ENCODE measurements around the gene ADGRG6.

ADGRG6 gene

DNA sequence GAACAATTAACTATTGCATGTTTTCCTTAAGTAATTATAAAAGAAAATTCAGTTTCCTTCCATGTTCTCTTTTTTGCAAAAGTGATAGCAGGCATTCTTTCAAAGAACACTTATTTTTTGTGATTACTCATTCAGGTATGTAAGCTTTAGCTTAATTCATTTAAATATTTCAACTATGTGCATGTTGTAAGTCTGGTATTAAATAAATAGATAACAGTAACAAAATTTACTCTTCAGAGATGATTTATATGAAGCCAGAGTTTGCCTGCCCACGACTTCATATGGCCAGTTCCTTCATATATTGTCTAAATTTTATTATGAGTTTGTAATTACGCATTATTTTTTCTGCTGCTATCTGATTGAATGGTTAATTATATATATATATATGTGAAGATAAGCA, 110.9 kb downstream of the ADGRG6 start:
- Histone ChIP-seq H3K27ac (ENCODE audit: insufficient read depth, low read length, poor library complexity, severe bottlenecking) (no peak overlapping the region), H3K4me1 (ENCODE audit: control insufficient read depth, insufficient read depth, low read length, poor library complexity, severe bottlenecking) (peaks cover 3% of the 10 kb centered on the region), H3K9me3 (ENCODE audit: control insufficient read depth, low read length) (no peaks in the 10 kb centered on the region), H3K4me3 (ENCODE audit: insufficient read depth, low read depth, low read length, poor library complexity, severe bottlenecking) (no peak overlapping the region), H3K27me3 (replicated peaks; ENCODE audit: control insufficient read depth, insufficient read depth, low read length, poor library complexity, severe bottlenecking) (peaks cover 3% of the 10 kb centered on the region), H3K36me3 (ENCODE audit: control insufficient read depth, insufficient read depth, low read length) (no peaks in the 10 kb centered on the region)
- DNase-seq, result no peak

DNA sequence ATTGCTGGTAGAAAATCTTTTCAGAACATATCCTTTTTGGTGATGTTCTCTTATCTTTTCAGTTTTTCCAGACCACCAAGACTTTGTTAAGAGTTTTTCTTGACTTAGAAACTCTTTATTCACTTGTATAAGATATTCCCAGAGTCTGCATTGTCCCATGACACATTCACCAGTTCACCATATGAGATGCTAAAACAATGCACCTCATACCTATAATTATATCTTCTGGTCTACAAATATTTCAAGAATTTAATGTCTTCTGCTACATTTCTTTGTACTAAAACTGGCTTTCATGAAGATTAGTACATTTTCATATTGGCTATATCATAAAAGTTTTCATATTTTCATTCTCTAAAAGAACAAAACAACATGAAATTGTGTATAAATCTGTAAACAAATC, 111.3 kb downstream of the ADGRG6 start:
- no peak for DNase-seq
- H3K27ac ChIP-seq (ENCODE audit: insufficient read depth, low read length, poor library complexity, severe bottlenecking), result no peak overlapping the region

DNA sequence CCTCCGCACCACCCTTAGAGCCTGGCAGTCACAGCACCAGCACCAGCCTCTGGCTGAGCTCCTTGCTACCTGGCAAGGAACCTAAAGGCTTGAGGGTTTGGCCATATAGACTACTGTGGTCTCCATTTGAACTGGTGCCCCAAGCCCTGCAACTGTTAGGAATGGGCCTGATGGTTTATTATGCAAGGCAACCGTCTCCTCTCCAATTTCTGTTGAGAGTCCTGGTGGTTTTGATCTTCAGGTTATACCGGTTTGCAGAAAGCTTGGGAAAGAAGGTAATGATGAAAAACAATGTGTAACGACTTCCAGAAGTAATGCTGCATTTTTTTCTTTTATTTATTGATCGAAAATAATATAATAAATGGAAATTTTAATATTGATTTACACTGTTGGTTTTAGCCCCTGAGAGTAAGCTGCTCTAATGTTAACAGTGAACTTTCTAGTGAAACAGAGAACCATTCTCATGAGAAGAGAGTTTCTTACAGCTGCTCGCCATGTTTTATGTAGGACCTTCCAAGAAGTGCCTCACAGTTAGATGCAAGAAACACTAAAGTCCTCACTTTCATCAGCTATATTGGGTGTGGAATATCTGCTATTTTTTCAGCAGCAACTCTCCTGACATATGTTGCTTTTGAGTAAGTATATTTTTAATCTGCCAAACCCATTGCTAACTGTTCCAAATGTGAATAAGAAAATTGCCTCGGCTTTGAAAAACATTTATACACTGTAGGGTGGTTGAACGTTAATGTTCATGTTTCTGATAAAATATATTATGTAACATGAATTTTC, 112.8 kb downstream of the ADGRG6 start:
- Histone ChIP-seq H3K4me3 (ENCODE audit: insufficient read depth, low read depth, low read length, poor library complexity, severe bottlenecking) (no peak overlapping the region), H3K27me3 (replicated peaks; ENCODE audit: control insufficient read depth, insufficient read depth, low read length, poor library complexity, severe bottlenecking) (peaks cover 3% of the 10 kb centered on the region), H3K9me3 (ENCODE audit: control insufficient read depth, low read length) (no peaks in the 10 kb centered on the region), H3K36me3 (ENCODE audit: control insufficient read depth, insufficient read depth, low read length) (no peaks in the 10 kb centered on the region), H3K4me1 (ENCODE audit: control insufficient read depth, insufficient read depth, low read length, poor library complexity, severe bottlenecking) (no peaks in the 10 kb centered on the region), H3K27ac (ENCODE audit: insufficient read depth, low read length, poor library complexity, severe bottlenecking) (no peak overlapping the region)
- no peak for DNase-seq

More for the DNA sequence above, 111.3 kb downstream of the ADGRG6 start:
- Histone ChIP-seq H3K4me3 (ENCODE audit: insufficient read depth, low read depth, low read length, poor library complexity, severe bottlenecking) (no peak overlapping the region), H3K36me3 (ENCODE audit: control insufficient read depth, insufficient read depth, low read length) (no peaks in the 10 kb centered on the region), H3K27me3 (replicated peaks; ENCODE audit: control insufficient read depth, insufficient read depth, low read length, poor library complexity, severe bottlenecking) (peaks cover 3% of the 10 kb centered on the region), H3K4me1 (ENCODE audit: control insufficient read depth, insufficient read depth, low read length, poor library complexity, severe bottlenecking) (peaks cover 2% of the 10 kb centered on the region), H3K9me3 (ENCODE audit: control insufficient read depth, low read length) (no peaks in the 10 kb centered on the region)

DNA sequence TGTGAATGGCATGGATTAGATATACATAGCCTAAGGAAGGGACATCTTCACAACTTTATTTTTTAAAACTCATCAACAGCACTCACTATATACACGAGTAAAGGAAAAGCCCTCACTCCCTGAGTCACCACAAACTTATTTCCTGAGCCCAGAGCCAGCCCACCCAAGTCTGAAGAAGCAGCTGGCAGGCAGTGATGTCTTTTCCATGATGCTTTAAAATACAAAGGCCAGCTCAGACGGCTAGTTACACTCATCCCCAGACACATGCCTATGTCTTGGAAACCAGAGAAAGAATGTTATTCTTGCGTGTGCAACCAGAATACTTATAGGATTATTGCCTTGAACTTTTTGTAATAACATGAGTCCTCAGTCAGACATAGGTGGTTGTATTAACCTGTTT, 114.4 kb downstream of the ADGRG6 start:
- Histone ChIP-seq H3K36me3 (ENCODE audit: control insufficient read depth, insufficient read depth, low read length) (no peaks in the 10 kb centered on the region), H3K27me3 (replicated peaks; ENCODE audit: control insufficient read depth, insufficient read depth, low read length, poor library complexity, severe bottlenecking) (peaks cover 3% of the 10 kb centered on the region), H3K9me3 (ENCODE audit: control insufficient read depth, low read length) (no peaks in the 10 kb centered on the region), H3K4me3 (ENCODE audit: insufficient read depth, low read depth, low read length, poor library complexity, severe bottlenecking) (no peak overlapping the region), H3K27ac (ENCODE audit: insufficient read depth, low read length, poor library complexity, severe bottlenecking) (no peak overlapping the region), H3K4me1 (ENCODE audit: control insufficient read depth, insufficient read depth, low read length, poor library complexity, severe bottlenecking) (no peaks in the 10 kb centered on the region)
- DNase-seq, result no peak

DNA sequence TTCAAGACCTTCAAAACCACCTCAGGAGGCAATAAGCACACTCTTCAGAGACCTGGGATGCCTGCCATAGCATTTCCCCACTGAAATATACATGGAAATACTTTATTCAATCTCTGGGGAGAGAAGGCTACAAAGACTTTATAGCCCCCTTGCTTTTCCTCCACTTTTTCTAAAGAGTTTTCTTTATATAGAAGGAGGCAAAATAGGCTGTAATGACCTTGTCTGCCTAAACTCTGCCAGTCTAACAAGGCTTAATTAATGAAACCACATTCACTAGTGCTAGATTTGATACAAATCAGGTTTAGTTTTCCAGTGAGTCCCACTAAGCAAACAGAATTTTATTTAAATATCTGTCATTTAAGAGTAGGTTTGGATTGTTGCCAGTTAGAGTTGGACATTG, 114.9 kb downstream of the ADGRG6 start:
- Histone ChIP-seq H3K4me1 (ENCODE audit: control insufficient read depth, insufficient read depth, low read length, poor library complexity, severe bottlenecking) (no peaks in the 10 kb centered on the region), H3K27ac (ENCODE audit: insufficient read depth, low read length, poor library complexity, severe bottlenecking) (no peak overlapping the region)

DNA sequence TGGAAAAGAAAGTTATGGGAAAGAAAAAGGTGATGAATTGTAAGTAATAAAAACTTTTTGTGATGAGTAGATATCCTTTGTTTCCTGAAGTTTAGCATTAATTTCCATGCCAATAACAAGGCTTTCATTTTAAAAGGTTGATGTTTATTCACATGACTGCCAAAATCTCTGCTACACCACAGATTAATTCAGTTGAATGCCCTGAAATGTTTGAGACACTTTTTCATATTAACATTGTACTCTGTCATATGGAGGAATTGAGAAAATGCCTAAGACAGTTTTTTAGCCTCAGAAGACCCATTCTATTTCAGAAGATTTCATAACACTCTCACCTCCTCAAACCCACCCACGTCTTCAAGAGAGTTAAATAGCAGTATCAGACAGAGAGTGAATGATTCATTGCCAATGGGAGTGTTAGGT, 115.5 kb downstream of the ADGRG6 start:
- Histone ChIP-seq H3K36me3 (ENCODE audit: control insufficient read depth, insufficient read depth, low read length) (no peaks in the 10 kb centered on the region), H3K27ac (ENCODE audit: insufficient read depth, low read length, poor library complexity, severe bottlenecking) (no peak overlapping the region), H3K27me3 (replicated peaks; ENCODE audit: control insufficient read depth, insufficient read depth, low read length, poor library complexity, severe bottlenecking) (peaks cover 3% of the 10 kb centered on the region), H3K4me3 (ENCODE audit: insufficient read depth, low read depth, low read length, poor library complexity, severe bottlenecking) (no peak overlapping the region), H3K4me1 (ENCODE audit: control insufficient read depth, insufficient read depth, low read length, poor library complexity, severe bottlenecking) (no peaks in the 10 kb centered on the region), H3K9me3 (ENCODE audit: control insufficient read depth, low read length) (no peaks in the 10 kb centered on the region)
- DNase-seq, result no peak

More for the DNA sequence above, 114.9 kb downstream of the ADGRG6 start:
- H3K4me3 ChIP-seq (ENCODE audit: insufficient read depth, low read depth, low read length, poor library complexity, severe bottlenecking), result no peak overlapping the region
- no peaks in the 10 kb centered on the region for H3K9me3 ChIP-seq (ENCODE audit: control insufficient read depth, low read length)
- DNase-seq, result no peak
- no peaks in the 10 kb centered on the region for H3K36me3 ChIP-seq (ENCODE audit: control insufficient read depth, insufficient read depth, low read length)
- H3K27me3 ChIP-seq (replicated peaks; ENCODE audit: control insufficient read depth, insufficient read depth, low read length, poor library complexity, severe bottlenecking), result peaks cover 3% of the 10 kb centered on the region

DNA sequence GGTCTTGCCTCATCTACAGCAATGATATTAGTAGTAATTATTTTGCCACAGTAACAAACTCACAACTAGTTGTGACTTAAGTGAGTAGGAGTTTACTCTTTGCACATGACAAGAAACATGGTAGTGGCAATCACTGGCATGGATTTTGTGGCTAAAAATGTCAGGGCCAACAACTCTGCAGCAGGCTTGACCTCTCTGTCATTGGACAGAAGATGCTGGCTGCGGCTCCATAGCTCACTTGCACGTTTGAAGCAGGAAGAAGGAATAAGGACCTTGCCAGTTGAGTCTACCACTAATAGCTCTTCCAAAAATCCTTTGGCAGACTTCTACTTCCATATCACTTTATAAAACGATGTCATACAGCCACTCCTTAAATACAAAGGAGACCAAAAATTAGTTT, 117.3 kb downstream of the ADGRG6 start:
- peaks cover 3% of the 10 kb centered on the region for H3K27me3 ChIP-seq (replicated peaks; ENCODE audit: control insufficient read depth, insufficient read depth, low read length, poor library complexity, severe bottlenecking)
- H3K4me3 ChIP-seq (ENCODE audit: insufficient read depth, low read depth, low read length, poor library complexity, severe bottlenecking), result no peak overlapping the region
- no peaks in the 10 kb centered on the region for H3K9me3 ChIP-seq (ENCODE audit: control insufficient read depth, low read length)
- no peak for DNase-seq
- H3K36me3 ChIP-seq (ENCODE audit: control insufficient read depth, insufficient read depth, low read length), result no peaks in the 10 kb centered on the region
- H3K4me1 ChIP-seq (ENCODE audit: control insufficient read depth, insufficient read depth, low read length, poor library complexity, severe bottlenecking), result no peaks in the 10 kb centered on the region
- H3K27ac ChIP-seq (ENCODE audit: insufficient read depth, low read length, poor library complexity, severe bottlenecking), result no peak overlapping the region

DNA sequence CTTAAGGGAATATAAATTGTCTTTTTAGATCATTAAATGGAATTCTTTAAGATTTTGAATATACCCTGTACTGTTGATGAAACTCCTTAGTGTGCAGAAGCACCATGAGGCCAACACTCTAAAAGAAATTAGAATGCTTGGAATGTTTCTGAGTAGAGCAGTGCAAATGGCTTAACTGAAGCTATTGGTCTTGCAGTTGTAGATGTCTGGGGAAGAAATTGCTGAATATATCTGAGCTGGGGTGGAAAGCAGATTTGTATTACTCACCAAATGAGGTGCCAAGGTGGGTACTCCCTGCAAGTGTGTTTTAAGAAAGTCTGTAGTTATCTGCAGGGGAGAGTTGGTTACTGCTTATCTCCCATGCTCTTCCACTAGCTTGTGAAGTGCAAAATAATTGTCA, 119.0 kb downstream of the ADGRG6 start:
- no peak for DNase-seq
- peaks cover 3% of the 10 kb centered on the region for H3K27me3 ChIP-seq (replicated peaks; ENCODE audit: control insufficient read depth, insufficient read depth, low read length, poor library complexity, severe bottlenecking)
- no peak overlapping the region for H3K4me3 ChIP-seq (ENCODE audit: insufficient read depth, low read depth, low read length, poor library complexity, severe bottlenecking)
- H3K9me3 ChIP-seq (ENCODE audit: control insufficient read depth, low read length), result no peaks in the 10 kb centered on the region
- no peak overlapping the region for H3K27ac ChIP-seq (ENCODE audit: insufficient read depth, low read length, poor library complexity, severe bottlenecking)
- no peaks in the 10 kb centered on the region for H3K4me1 ChIP-seq (ENCODE audit: control insufficient read depth, insufficient read depth, low read length, poor library complexity, severe bottlenecking)
- H3K36me3 ChIP-seq (ENCODE audit: control insufficient read depth, insufficient read depth, low read length), result no peaks in the 10 kb centered on the region

DNA sequence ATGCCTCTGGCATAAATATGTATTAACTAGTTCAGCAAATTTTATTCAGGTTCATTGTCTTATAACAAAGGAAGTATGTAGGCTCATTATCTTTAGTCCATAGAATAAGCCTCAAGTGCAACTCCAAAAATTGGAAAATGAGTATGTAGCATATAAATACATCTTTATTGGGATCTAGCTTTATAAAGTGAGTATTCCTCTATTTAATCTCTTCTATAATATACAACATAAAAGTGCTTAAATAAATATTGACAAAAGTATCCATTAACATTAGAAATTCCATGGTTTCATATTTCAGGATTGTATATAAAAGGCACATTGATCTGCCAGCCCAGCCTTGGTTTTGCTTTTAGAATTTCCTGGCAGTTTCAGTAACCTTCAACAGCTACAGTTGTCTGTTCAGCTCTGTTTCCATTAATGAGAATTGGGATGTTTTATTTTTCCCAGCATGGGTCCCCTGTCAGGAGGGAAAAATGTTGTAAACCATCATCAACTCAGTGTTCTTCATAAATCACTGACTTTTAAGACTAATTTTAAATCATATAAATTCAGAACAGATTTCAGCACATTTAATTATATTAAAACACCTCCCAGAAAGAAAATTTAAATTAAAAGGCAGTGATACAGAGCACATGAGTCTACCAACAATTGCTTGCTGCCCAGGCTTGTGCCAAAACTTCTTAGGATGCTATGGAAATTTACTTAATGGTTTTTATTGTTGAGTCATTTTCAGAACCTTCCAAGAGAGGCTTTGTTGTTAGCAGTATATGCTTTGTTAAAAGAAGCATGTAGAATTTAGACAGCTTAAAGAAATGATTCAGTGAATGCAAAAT, 119.7 kb downstream of the ADGRG6 start:
- H3K27ac ChIP-seq (ENCODE audit: insufficient read depth, low read length, poor library complexity, severe bottlenecking), result no peak overlapping the region
- DNase-seq, result no peak
- no peak overlapping the region for H3K4me3 ChIP-seq (ENCODE audit: insufficient read depth, low read depth, low read length, poor library complexity, severe bottlenecking)
- H3K9me3 ChIP-seq (ENCODE audit: control insufficient read depth, low read length), result no peaks in the 10 kb centered on the region
- H3K27me3 ChIP-seq (replicated peaks; ENCODE audit: control insufficient read depth, insufficient read depth, low read length, poor library complexity, severe bottlenecking), result peaks cover 3% of the 10 kb centered on the region
- no peaks in the 10 kb centered on the region for H3K36me3 ChIP-seq (ENCODE audit: control insufficient read depth, insufficient read depth, low read length)
- no peaks in the 10 kb centered on the region for H3K4me1 ChIP-seq (ENCODE audit: control insufficient read depth, insufficient read depth, low read length, poor library complexity, severe bottlenecking)

All from effector memory CD4-positive, alpha-beta T cell (primary cell).